Measurements from ENCODE around the gene CACNA1S.

The CACNA1S gene

DNA sequence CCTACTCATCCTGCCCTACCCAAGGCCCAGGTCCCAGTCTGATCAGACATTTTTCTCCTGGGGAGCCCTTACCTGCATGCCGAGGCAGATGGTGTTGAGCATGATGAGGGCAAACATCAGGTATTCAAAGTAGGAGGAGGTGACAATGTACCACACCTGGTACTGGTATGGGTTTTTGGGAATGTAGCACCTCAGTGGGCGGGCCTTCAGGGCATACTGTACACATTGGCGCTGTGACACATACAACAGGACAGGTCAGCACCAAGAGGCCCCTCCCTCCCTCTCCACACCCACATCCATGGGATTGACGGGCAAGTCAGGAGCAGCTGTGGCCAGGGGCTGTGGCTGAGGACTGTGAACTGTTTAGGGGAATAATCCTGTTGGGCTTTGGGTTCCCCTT is 51.6 kb downstream of the CACNA1S start:
- FAIRE-seq = no peak

- no peak for FAIRE-seq
These were observed 52.2 kb downstream of the CACNA1S start for GRCh38 chr1:201059871-201060555.

DNA sequence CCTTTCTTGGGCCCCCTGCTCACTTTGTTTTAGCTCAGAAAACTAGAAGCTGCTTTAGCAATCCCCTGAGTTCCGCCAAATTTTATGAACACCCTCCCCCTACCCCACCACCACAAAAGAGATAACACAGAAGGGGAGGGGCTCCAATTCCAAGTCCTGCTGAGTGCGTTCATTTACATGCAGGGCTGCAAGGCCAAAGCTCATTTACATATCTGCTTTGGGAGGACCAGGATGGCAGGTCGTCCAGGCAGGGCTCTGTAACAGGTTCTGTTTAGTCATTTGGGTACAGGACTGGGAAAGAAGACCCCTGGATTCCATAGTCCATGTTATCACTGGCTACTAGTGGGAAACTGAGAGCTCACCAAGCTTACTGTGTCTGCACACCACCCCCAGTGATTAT is 52.8 kb downstream of the CACNA1S start:
- FAIRE-seq = no peak

DNA sequence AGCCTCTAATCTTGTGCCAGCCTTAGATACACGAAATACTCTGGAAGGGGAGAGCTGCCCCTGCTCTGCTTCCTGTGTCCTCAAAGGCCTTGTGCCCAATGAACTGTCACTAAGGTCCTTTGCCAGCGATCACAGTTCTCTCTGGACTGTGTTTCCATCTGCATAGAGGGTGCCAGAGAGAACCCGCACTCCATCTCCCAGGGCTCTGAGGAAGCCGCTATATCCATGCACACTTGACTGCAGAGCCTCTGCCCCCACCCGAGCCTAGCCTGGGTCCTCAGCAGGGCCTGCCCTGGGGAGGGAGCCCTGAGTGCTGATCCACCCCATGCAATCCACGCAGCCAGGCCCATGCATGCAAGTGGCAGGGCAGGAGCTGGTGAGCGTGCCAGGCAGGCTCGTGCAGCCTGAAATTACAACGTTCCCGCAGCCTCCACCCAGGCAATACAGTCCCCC is 58.1 kb downstream of the CACNA1S start:
- FAIRE-seq = no peak

- FAIRE-seq = no peak
These were observed 58.9 kb downstream of the CACNA1S start for GRCh38 chr1:201053155-201053860.

DNA sequence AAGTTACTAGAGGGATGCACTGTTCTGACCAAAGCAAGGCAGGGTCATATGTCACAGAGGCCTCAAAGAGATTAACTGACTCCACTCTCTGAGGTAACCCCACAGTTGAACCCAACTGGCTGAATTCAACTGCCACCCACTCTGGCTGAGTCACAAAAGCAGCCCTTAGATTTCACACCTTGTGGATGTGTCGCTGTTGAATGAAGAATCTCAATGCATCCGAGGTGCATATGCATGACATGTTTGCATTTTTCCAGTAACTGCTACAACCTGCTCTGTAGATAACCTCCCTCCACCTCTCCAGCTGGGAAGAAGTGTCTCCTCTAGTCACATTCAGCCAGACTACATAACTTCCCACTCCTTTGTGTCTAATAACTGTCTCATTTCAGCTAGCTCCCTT is 60.8 kb downstream of the CACNA1S start:
- FAIRE-seq = no peak

- no peak for FAIRE-seq
These were observed 61.5 kb downstream of the CACNA1S start for GRCh38 chr1:201050515-201051277.

DNA sequence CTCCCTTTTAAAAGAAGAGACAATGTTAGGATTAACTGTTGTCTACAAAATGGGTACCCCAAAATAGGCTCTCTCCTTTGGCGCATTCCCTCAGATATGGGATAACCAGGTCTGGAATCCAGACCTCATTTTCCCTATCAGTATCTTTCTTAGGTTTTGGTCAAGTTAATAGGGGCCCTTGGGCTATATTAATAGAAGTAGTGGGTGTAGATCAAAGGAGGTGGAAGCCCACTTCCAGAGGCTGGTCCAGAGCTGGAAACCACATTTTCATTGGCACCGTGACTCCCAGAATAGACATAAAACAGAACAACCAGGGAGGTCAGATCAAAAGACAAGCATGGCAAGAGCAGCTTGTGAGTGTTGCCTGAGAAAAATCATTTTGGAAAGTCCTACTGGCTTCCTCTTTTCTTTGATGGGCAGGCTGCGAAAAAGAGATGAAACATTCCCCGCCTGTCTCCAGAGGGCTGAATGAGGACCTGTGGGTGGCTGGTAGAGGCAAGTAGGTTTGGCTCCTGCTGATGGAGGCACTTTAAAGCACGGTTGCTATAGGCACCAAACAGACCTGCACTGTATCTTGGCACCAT is 62.9 kb downstream of the CACNA1S start:
- no peak for FAIRE-seq

- FAIRE-seq = no peak
These were observed 63.7 kb downstream of the CACNA1S start for GRCh38 chr1:201048521-201048920.

- no peak for FAIRE-seq
These were observed 68.1 kb downstream of the CACNA1S start for GRCh38 chr1:201044119-201044518.

DNA sequence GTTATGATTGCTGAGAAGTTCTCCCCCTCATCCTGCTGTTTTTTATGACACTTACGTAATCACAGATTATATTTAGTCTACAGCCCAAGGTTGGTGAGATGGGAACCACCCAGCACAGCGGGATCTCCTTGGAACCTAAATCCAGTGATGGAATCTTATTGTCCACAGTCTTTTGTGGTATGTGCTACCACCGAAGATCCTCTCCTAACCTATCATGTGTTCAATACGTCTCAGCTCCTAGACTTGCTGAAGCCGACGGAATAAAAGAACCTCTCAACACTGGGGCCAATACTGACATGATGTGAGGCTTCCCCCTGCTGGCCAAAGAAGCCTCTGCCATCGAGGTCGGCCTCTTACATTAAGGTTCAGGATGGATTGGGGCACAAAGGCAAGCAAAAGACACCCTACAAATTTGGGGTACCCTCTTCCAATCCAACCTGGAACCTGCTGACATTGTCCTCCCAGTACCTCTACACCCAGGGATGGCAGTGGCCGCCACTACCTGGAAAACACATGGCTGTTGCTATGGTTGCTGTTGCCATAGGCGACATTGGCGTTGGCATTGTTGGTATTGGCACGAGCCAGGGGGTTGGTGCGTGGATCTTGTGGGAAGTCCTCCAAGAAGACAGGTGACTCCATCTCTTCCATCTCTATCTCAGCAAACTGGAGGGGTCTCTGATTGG is 69.3 kb downstream of the CACNA1S start:
- no peak for FAIRE-seq

- no peak for FAIRE-seq
These were observed 71.2 kb downstream of the CACNA1S start for GRCh38 chr1:201041011-201041410.

- FAIRE-seq = no peak
These were observed 72.3 kb downstream of the CACNA1S start for GRCh38 chr1:201039876-201040275.

- FAIRE-seq = no peak
These were observed 72.8 kb downstream of the CACNA1S start for GRCh38 chr1:201039418-201039817.

DNA sequence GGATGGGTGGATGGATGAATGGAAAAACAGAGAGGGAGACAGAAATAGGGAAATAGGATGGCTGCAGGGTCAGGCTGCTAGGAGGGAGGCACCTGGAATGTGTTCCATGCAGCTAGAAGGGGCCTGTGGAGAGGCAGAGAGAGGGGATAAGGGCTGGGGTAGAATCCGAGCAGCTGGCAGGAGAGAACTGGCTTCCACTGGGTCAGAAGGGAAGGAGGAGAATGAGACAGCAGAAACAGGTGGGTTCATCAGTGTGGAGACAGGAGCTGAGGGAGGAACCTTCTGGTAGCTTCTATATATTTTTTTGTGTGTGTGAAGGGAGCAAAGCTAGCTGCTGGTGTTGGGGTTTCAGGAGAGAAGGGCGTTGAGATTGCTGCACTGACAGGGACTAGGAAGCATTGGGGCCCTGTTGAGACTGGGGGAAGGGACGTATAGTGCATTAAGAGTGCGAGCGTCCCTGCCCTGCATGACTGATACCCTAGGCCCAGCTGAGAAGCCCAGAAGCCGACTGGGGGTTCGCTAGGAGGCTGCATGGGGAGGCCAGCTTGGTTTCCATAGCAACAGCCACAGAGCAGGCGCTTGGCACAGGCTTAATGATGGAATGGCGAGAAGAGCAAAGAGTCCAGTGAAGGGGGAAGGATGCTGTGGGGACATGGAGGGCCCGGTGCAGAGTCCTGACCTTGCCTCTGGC is 73.9 kb downstream of the CACNA1S start:
- FAIRE-seq = no peak

DNA sequence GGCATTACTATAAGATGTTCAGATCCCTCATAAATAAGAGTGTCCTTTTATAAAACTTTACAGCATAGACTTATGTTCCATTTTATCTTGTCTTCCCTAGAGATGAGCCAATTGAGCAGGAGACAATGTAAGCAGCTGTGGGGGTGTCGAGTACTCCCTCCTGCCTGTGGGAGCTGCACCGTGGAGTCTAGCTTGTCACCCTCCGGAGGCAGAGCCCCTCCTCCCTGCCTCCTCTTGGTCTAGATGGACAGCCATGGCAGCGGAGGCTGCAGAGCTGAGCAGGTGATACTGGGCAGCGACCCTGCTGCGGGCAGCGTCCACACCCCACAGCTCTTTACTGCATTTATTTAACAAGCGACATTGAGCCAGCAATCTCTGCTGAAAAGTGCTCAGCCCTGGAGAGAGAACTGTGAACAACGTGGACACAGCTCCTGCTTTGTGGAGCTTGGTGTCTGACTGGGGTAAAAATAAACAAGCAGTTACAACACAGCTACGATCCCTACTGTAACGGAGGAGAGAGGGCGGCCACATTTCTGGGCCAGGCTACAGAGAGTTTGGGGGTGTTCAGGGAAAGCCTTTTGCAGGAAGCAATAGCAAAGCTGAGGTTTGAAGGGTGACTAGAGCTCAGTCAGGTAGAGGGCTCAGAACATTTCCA is 75.9 kb downstream of the CACNA1S start:
- no peak for FAIRE-seq

DNA sequence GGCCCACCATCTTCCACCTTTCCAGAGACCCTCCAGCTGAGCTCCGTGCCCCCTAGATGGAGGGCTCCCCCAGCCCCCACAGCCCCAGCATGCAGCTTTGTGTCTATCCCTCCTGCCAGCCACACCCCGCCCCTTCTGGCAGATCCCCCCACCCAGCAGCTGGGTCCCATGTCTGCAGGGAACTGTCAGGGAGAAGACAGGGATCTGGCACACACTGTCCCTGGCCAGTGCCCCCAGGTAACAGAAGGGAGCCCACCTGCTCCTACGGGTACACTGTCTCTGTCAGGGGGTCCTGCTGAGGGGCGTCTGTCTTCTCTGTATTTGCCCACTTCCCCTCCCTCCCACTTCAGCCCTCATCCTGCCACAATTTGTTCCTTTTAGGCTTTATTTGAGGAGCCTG is 77.6 kb downstream of the CACNA1S start:
- no peak for FAIRE-seq

DNA sequence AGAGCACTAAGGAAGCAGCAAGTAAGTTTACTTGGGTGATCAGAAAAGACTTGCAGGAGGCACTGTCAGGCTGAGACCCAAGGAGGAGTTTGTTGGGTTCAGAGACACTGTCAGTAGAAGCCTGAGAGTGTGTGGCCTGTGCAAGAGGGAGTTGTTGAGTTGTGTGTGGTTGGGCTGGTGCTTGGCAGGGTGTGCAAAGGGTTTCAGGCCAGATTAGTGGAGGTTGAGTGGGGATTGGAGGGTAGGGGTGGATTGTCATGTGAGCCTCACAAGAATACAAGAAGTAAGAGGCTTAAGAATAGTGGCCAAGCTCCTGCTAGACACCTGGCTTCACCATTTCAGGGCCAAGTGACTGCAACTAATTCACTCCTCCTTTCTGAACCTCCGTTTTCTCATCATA is 79.8 kb downstream of the CACNA1S start:
- FAIRE-seq = no peak

DNA sequence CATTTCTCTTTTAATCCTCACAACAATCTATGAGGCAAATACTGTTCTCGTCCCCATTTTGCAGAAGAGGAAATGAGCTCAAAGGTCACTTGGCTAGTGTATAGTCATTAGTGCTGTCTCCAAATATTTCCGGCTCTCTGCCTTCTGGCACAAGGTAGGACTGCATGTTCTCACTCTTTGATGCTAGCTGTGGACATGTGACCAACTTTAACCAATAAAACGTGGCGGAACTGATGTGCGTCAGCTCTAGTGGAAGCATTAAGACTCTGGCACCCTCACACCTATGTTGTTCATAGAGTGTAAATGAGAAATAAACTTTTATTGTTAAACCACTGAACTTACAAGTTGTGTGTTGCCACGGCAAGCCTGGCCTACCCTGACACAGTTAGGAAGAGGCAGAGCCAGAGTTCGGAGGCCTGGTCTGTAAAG is 83.8 kb downstream of the CACNA1S start:
- no peak for FAIRE-seq

DNA sequence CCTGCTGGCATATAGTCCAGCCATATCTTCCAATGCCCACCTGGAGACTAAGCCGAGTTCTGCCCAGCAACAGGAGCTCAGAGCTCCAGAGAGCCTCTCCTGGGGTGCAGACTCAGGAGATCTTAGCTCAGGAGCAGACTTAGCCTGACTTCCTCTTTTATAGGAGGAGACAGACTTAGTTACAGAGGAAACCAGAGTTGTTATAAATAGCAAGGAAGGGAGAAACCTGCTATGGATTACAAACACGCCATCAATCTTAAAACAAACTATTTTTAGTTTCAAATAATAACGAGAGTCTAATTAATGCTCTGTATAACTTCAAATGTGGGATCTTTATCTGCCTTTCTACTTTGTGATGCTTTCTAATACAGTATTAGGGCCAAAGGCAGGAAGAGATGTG is 85.4 kb downstream of the CACNA1S start:
- no peak for FAIRE-seq

DNA sequence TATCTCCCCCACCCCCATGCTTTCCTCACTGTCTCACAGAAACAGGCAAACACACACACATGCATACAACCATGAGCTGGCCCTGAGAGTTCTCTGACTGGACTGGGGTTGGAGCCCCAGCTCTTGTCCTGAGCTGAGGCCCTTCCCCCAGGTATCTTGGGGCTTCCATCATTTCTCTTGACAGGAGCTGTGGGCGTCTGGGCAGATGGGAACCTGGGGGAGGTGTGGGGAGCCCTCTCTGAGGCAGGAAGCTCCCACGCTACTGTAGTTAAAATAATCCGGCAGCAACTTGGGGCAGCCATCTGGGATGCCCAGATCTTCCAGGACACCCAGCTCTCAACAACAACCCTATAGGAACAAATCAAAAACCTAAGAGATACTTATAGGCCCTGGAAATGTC is 86.0 kb downstream of the CACNA1S start:
- FAIRE-seq = no peak
